HL-60 (cell line): ENCODE data around the gene ALOX15.

Experiments used
- GABPA ChIP-seq: IDR thresholded peaks from 2 replicates; pipeline ENCODE4 v1.6.1; 2012; ENCODE audit warnings: low read depth
- POLR2AphosphoS5 ChIP-seq: IDR thresholded peaks from 2 replicates; pipeline ENCODE4 v1.6.1; 2012; ENCODE audit warnings: low read depth
- TF ChIP-seq, protein P1 (sequence below): IDR thresholded peaks from 2 replicates; pipeline ENCODE4 v1.6.1; 2012; ENCODE audit warnings: low read depth; ENCODE audit not compliant: insufficient replicate concordance
- TF ChIP-seq, protein P2 (sequence below): IDR thresholded peaks from one replicate; pipeline ENCODE4 v1.5.1; 2011; ENCODE audit warnings: low read length, control low read depth, inconsistent platforms; ENCODE audit not compliant: insufficient read depth

DNA sequence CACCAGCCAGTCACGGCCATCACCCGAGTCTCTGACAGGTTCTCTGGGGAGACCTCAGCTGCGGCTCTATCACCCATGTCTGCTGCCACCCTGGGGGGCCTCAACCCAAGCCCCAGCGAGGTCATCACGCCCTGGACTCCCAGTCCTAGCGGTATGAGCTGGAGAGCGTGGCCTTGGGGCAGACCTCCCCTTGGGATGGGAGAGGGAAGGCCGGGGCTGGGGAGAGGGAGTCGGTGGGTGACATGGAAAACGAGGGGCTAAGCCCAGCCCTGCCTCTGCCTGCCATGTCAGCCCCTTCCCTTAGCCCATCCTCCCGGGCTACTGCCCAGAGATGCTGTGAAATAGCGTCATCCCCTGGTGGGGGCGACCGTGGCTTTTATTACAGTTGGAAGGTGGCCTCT lies 48.5 kb downstream of the ALOX15 start:
- TF ChIP-seq, protein P1, sequence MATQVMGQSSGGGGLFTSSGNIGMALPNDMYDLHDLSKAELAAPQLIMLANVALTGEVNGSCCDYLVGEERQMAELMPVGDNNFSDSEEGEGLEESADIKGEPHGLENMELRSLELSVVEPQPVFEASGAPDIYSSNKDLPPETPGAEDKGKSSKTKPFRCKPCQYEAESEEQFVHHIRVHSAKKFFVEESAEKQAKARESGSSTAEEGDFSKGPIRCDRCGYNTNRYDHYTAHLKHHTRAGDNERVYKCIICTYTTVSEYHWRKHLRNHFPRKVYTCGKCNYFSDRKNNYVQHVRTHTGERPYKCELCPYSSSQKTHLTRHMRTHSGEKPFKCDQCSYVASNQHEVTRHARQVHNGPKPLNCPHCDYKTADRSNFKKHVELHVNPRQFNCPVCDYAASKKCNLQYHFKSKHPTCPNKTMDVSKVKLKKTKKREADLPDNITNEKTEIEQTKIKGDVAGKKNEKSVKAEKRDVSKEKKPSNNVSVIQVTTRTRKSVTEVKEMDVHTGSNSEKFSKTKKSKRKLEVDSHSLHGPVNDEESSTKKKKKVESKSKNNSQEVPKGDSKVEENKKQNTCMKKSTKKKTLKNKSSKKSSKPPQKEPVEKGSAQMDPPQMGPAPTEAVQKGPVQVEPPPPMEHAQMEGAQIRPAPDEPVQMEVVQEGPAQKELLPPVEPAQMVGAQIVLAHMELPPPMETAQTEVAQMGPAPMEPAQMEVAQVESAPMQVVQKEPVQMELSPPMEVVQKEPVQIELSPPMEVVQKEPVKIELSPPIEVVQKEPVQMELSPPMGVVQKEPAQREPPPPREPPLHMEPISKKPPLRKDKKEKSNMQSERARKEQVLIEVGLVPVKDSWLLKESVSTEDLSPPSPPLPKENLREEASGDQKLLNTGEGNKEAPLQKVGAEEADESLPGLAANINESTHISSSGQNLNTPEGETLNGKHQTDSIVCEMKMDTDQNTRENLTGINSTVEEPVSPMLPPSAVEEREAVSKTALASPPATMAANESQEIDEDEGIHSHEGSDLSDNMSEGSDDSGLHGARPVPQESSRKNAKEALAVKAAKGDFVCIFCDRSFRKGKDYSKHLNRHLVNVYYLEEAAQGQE, result no peak
- TF ChIP-seq, protein P2, sequence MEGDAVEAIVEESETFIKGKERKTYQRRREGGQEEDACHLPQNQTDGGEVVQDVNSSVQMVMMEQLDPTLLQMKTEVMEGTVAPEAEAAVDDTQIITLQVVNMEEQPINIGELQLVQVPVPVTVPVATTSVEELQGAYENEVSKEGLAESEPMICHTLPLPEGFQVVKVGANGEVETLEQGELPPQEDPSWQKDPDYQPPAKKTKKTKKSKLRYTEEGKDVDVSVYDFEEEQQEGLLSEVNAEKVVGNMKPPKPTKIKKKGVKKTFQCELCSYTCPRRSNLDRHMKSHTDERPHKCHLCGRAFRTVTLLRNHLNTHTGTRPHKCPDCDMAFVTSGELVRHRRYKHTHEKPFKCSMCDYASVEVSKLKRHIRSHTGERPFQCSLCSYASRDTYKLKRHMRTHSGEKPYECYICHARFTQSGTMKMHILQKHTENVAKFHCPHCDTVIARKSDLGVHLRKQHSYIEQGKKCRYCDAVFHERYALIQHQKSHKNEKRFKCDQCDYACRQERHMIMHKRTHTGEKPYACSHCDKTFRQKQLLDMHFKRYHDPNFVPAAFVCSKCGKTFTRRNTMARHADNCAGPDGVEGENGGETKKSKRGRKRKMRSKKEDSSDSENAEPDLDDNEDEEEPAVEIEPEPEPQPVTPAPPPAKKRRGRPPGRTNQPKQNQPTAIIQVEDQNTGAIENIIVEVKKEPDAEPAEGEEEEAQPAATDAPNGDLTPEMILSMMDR, result no peak
- TF ChIP-seq POLR2AphosphoS5 (no peak), GABPA (no peak)
